Nephron progenitor cell (in vitro differentiated cells): ENCODE data around the gene FAM163A.

ENCODE experiments used
- DNase-seq: peaks from one replicate; pipeline ENCODE4 v3.0.0; 2021
- H3K27ac Mint-ChIP-seq: 2 replicates; pipeline ENCODE4 v1.8.0; 2021; ENCODE audit warnings: mild to moderate bottlenecking, moderate library complexity, mixed read lengths
- H3K27me3 Mint-ChIP-seq: 2 replicates; pipeline ENCODE4 v1.8.0; 2021; ENCODE audit warnings: mild to moderate bottlenecking, low read depth, mixed read lengths; ENCODE audit not compliant: poor library complexity
- H3K36me3 Mint-ChIP-seq: 2 replicates; pipeline ENCODE4 v1.8.0; 2021; ENCODE audit warnings: low read depth, mixed read lengths
- H3K4me1 Mint-ChIP-seq: 2 replicates; pipeline ENCODE4 v1.8.0; 2021; ENCODE audit warnings: mixed read lengths
- H3K4me3 Mint-ChIP-seq: 2 replicates; pipeline ENCODE4 v1.8.0; 2021; ENCODE audit warnings: mild to moderate bottlenecking, moderate library complexity, mixed read lengths
- H3K9me3 Mint-ChIP-seq: 2 replicates; pipeline ENCODE4 v1.8.0; 2021; ENCODE audit warnings: mild to moderate bottlenecking, moderate library complexity, mixed read lengths
- CTCF ChIP-seq: fragments of 200-600 bp; sonication (generic); IDR thresholded peaks from 2 replicates; pipeline ENCODE4 v1.5.0; 2021; ENCODE audit warnings: antibody characterized with exemption

FAM163A gene

GRCh38 chr1:179815641-179816040 is 72.5 kb downstream of the FAM163A start:
- no peak for TF ChIP-seq CTCF
- no peaks in the 10 kb centered on the region for H3K9me3 Mint-ChIP-seq

GRCh38 chr1:179816196-179816960 is 73.3 kb downstream of the FAM163A start:
- Mint-ChIP-seq H3K27ac (peak overlapping the region; percentile 36), H3K4me3 (peak overlapping the region; percentile 90)
- no peak for TF ChIP-seq CTCF

More at GRCh38 chr1:179815641-179816040, 72.5 kb downstream of the FAM163A start:
- H3K36me3 Mint-ChIP-seq, result no peaks in the 10 kb centered on the region
- peak overlapping the region; percentile 90 for H3K4me3 Mint-ChIP-seq
- peaks cover 92% of the 10 kb centered on the region for H3K4me1 Mint-ChIP-seq
- H3K27me3 Mint-ChIP-seq, result peaks cover 34% of the 10 kb centered on the region
- no peak overlapping the region for H3K27ac Mint-ChIP-seq
- DNase-seq, result no peak

GRCh38 chr1:179817056-179817455 is 74.0 kb downstream of the FAM163A start:
- no peak for TF ChIP-seq CTCF
- no peaks in the 10 kb centered on the region for H3K36me3 Mint-ChIP-seq
- no peaks in the 10 kb centered on the region for H3K9me3 Mint-ChIP-seq
- peaks cover 31% of the 10 kb centered on the region for H3K27me3 Mint-ChIP-seq
- H3K4me3 Mint-ChIP-seq, result peak overlapping the region; percentile 55
- H3K4me1 Mint-ChIP-seq, result peaks cover 78% of the 10 kb centered on the region
- no peak for DNase-seq
- H3K27ac Mint-ChIP-seq, result peak overlapping the region; percentile 88

More at GRCh38 chr1:179816196-179816960, 73.3 kb downstream of the FAM163A start:
- no peak for DNase-seq
- H3K36me3 Mint-ChIP-seq, result no peaks in the 10 kb centered on the region
- H3K27me3 Mint-ChIP-seq, result peaks cover 31% of the 10 kb centered on the region
- H3K9me3 Mint-ChIP-seq, result no peaks in the 10 kb centered on the region
- H3K4me1 Mint-ChIP-seq, result peaks cover 85% of the 10 kb centered on the region

- H3K36me3 Mint-ChIP-seq, result no peaks in the 10 kb centered on the region
- H3K4me1 Mint-ChIP-seq, result peaks cover 71% of the 10 kb centered on the region
- no peak overlapping the region for H3K4me3 Mint-ChIP-seq
- H3K27me3 Mint-ChIP-seq, result peaks cover 31% of the 10 kb centered on the region
- TF ChIP-seq CTCF, result no peak
- no peak overlapping the region for H3K27ac Mint-ChIP-seq
- H3K9me3 Mint-ChIP-seq, result no peaks in the 10 kb centered on the region
- no peak for DNase-seq
Measured at GRCh38 chr1:179817789-179818188, 74.7 kb downstream of the FAM163A start.

GRCh38 chr1:179818260-179818659 is 75.2 kb downstream of the FAM163A start:
- H3K4me1 Mint-ChIP-seq, result peaks cover 66% of the 10 kb centered on the region
- H3K36me3 Mint-ChIP-seq, result no peaks in the 10 kb centered on the region
- no peak for TF ChIP-seq CTCF
- H3K27me3 Mint-ChIP-seq, result peaks cover 29% of the 10 kb centered on the region
- no peak for DNase-seq
- no peak overlapping the region for H3K27ac Mint-ChIP-seq
- H3K4me3 Mint-ChIP-seq, result peak overlapping the region; percentile 32
- no peaks in the 10 kb centered on the region for H3K9me3 Mint-ChIP-seq

GRCh38 chr1:179818743-179819173 is 75.7 kb downstream of the FAM163A start:
- no peak for DNase-seq

More at GRCh38 chr1:179818743-179819173, 75.7 kb downstream of the FAM163A start:
- Mint-ChIP-seq H3K27ac (no peak overlapping the region), H3K4me3 (no peak overlapping the region), H3K36me3 (no peaks in the 10 kb centered on the region), H3K27me3 (peaks cover 28% of the 10 kb centered on the region), H3K4me1 (peaks cover 63% of the 10 kb centered on the region), H3K9me3 (no peaks in the 10 kb centered on the region)
- no peak for TF ChIP-seq CTCF
